Measurements from ENCODE around the gene OR2A5.

- TF ChIP-seq CTCF (IDR thresholded peaks at IDR 0.05; ENCODE audit: insufficient read depth, low read length, poor library complexity, severe bottlenecking), result no peak
- no peak for TF ChIP-seq EZH2phosphoT487 (conservative IDR thresholded peaks at IDR 0.05; ENCODE audit: low read length)
Observed at GRCh38 chr7:144027070-144027469, 21.7 kb upstream of the OR2A5 start.
